LNCAP (cell line): ENCODE measurements around the gene SH3BP2.

ENCODE experiments used
- CTCF ChIP-seq: fragments of 450-650 bp; IDR thresholded peaks from 2 replicates; pipeline ENCODE4 v1.5.1; 2017; ENCODE audit warnings: mild to moderate bottlenecking

The SH3BP2 gene

GRCh38 chr4:2871466-2871865, 78.6 kb downstream of the SH3BP2 start:
- TF ChIP-seq CTCF: no peak

DNA sequence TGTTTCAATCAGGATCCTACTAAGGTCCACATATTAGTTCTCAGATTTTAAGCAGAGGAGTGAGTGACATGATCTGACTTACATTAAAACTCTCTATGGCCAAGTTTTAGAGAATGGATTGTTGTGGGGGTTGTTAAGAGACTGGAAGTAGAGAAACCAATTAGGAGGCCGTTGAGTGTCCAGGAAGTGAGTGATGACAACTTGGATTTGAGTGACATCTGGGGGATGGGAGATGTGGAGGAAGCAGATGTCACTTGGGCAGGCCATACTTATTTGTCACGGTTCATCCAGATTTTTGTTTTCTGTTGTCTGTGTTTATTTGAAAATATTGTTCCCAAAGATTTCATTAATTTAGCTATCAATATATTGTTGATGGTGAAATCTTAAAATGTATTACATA, 79.0 kb downstream of the SH3BP2 start:
- TF ChIP-seq CTCF: no peak

GRCh38 chr4:2873329-2873728, 80.4 kb downstream of the SH3BP2 start:
- TF ChIP-seq CTCF: no peak

DNA sequence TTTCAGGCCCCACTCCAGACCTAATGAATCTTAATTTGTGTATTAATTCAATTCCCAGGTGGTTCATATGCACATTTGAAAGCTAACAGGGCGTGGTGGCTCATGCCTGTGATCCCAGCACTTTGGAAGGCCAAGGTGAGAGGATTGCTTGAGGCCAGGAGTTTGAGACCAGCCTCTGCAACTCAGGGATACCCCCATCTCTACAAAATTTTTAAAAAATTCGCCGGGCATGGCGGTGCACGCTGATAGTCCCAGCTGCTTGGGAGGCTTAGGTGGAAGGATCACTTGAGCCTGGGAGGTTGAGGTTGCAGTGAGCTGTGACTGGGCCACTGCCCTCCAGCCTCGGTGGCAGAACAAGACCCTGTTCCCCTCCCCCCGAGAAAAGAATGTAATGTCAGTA, 82.0 kb downstream of the SH3BP2 start:
- no peak for TF ChIP-seq CTCF

GRCh38 chr4:2875556-2875955, 82.7 kb downstream of the SH3BP2 start:
- TF ChIP-seq CTCF: no peak

GRCh38 chr4:2878346-2878745, 85.5 kb downstream of the SH3BP2 start:
- no peak for TF ChIP-seq CTCF

DNA sequence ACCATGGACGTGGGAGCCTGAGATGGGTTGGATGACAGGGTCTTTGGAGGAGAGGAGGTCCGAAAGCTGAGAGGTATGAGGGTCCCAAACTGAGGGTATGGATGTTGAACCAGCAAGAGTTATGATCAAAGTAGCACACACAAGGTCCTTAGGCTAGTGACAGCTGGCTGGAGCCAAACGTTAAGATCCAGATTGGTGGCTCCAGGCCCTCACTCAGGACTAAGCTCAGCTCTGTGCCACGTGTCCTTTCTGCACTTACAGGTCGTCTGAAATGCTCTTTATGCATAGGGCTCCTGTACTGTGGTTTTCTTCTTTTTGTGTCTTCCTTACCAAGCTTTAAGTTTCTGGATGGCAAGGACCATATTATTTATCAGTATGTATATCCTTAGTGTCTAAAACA, 86.1 kb downstream of the SH3BP2 start:
- no peak for TF ChIP-seq CTCF

GRCh38 chr4:2881431-2881830, 88.5 kb downstream of the SH3BP2 start:
- TF ChIP-seq CTCF: no peak
